ENCODE measurements around the gene ABTB2.

DNA sequence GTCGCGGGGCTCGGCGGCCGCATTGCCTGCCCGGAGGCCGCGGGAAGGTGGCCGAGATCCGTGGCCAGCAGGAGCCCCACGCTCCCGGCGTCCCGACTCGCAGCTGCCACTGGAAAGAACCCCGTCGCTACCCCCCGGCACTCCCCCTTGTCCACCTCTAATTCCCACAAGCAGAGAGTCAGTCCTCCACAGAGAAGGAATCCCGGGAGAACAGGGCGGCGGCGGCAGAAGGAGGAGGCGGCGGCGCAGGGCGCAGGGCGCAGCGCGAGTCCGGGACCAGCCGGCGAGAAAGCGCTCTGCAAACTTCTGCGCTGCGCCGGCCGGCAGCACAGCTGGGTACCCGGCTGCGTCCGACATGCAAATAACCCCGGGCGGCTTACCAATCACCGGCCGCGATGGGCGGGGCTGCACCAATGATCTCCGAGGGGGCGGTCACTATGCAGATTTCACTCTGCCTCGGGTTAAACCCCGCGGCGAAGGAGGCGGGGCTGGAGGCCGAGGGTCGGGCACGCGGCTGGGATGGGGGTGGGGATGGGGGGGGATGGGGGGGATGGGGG is at the start of gene ABTB2:
- TF ChIP-seq CTCF (conservative IDR thresholded peaks at IDR 0.05) (no peak), ZFX (IDR thresholded peaks at IDR 0.05) (no peak)
